Lower lobe of right lung (tissue), 2 donors: ENCODE data around the gene HOXC9. TPM values are rescaled to one million over a fixed set of nuclear protein-coding genes. Genes with fewer than 3 reads are reported as not detected.

Experiments
- ATAC-seq, 2 donors: fragments of 200-7000 bp; cut with Tn5 transposase; one replicate each; pipeline ENCODE4 v1.9.1; 2020 to 2022; ENCODE audit warnings: mild to moderate bottlenecking in 2 of 2, moderate library complexity in 2 of 2
- DNase-seq: peaks from one replicate; pipeline ENCODE4 v3.0.0-alpha.2; 2020
- H3K27ac ChIP-seq: fragments of 200-600 bp; one replicate; pipeline ENCODE4 v1.8.0; 2022
- H3K27me3 ChIP-seq: fragments of 200-600 bp; one replicate; pipeline ENCODE4 v1.8.0; 2022; ENCODE audit warnings: low read depth
- H3K36me3 ChIP-seq: fragments of 200-600 bp; one replicate; pipeline ENCODE4 v1.8.0; 2022; ENCODE audit warnings: mild to moderate bottlenecking
- H3K4me1 ChIP-seq: fragments of 200-600 bp; one replicate; pipeline ENCODE4 v1.8.0; 2022
- H3K4me3 ChIP-seq: fragments of 200-600 bp; one replicate; pipeline ENCODE4 v1.8.0; 2022; ENCODE audit warnings: mild to moderate bottlenecking
- H3K9me3 ChIP-seq: fragments of 200-600 bp; one replicate; pipeline ENCODE4 v1.8.0; 2022
- CTCF ChIP-seq: fragments of 200-600 bp; IDR thresholded peaks from one replicate; pipeline ENCODE4 v1.8.0; 2022; ENCODE audit warnings: antibody characterized with exemption, mild to moderate bottlenecking
- intact Hi-C: fragments of 100-400 bp; cut with DNase I; formaldehyde crosslinking; loops from one replicate; pipeline ENCODE4 v1.11.0; 2022
- total RNA-seq: library from RNA; stranded (reverse); fragmentation: NEBNext Ultra II Directional; extraction: Animal tissue kit (Norgen Biotek cat#: 25700); gene quantifications from one replicate; pipeline ENCODE4 v1.2.1, GENCODE V29; 2021
- donor health status: DM: no; HTN: yes; CAD: no; lungs with severe emphysema.

The HOXC9 gene
- total RNA-seq, 1 donor from 2014 or later: not detected

GRCh38 chr12:53973236-53974042, 26.5 kb upstream of the HOXC9 start:
- Histone ChIP-seq H3K27me3 (peaks cover 98% of the 10 kb centered on the region), H3K4me1 (peaks cover 10% of the 10 kb centered on the region), H3K27ac (no peak overlapping the region), H3K36me3 (no peaks in the 10 kb centered on the region), H3K4me3 (no peak overlapping the region), H3K9me3 (no peaks in the 10 kb centered on the region)
- intact Hi-C loops: no loop called here
- ATAC-seq (peak in 1 of 2 donors; percentile 13), DNase-seq (no peak)
- TF ChIP-seq CTCF: no peak

GRCh38 chr12:53974084-53975063, 25.6 kb upstream of the HOXC9 start, which contains the start of gene HOTAIR:
HOTAIR (minus strand) TSS chr12:53974954.
- ATAC-seq (peak in 1 of 2 donors; percentile 31), DNase-seq (no peak)
- H3K27ac ChIP-seq: no peak within 1 kb of the TSS
- peaks cover 98% of the 10 kb centered on the region for H3K27me3 ChIP-seq
- H3K36me3 ChIP-seq: no peaks in the 10 kb centered on the region
- TF ChIP-seq CTCF: no peak
- no peaks in the 10 kb centered on the region for H3K9me3 ChIP-seq
- H3K4me3 ChIP-seq: peak within 1 kb of the TSS; percentile 36
- peaks cover 10% of the 10 kb centered on the region for H3K4me1 ChIP-seq
- intact Hi-C loops: no loop called here

- intact Hi-C loops: no loop called here
- H3K4me3 ChIP-seq: peak overlapping the region; percentile 36
- ATAC-seq (no peak), DNase-seq (no peak)
- no peaks in the 10 kb centered on the region for H3K9me3 ChIP-seq
- peaks cover 97% of the 10 kb centered on the region for H3K27me3 ChIP-seq
- H3K4me1 ChIP-seq: peaks cover 10% of the 10 kb centered on the region
- H3K27ac ChIP-seq: no peak overlapping the region
- no peak for TF ChIP-seq CTCF
- H3K36me3 ChIP-seq: no peaks in the 10 kb centered on the region
Measured at GRCh38 chr12:53975064-53975471, 24.9 kb upstream of the HOXC9 start.

GRCh38 chr12:53975479-53976152, 24.3 kb upstream of the HOXC9 start:
- intact Hi-C loops: no loop called here

More at GRCh38 chr12:53975479-53976152, 24.3 kb upstream of the HOXC9 start:
- H3K9me3 ChIP-seq: no peaks in the 10 kb centered on the region
- H3K36me3 ChIP-seq: no peaks in the 10 kb centered on the region
- H3K4me1 ChIP-seq: peaks cover 10% of the 10 kb centered on the region
- DNase-seq (no peak), ATAC-seq (no peak)
- H3K27ac ChIP-seq: no peak overlapping the region
- no peak overlapping the region for H3K4me3 ChIP-seq
- peaks cover 96% of the 10 kb centered on the region for H3K27me3 ChIP-seq
- TF ChIP-seq CTCF: no peak
